NCI-H1092 (cell line): ENCODE data around the gene CACNG7.

Experiments used
- DNase-seq: peaks from one replicate; lab custom pipeline; 2025; lab: John Stamatoyannopoulos, UW

CACNG7 gene

GRCh38 chr19:53983457-53984289 is 74.6 kb downstream of the CACNG7 start:
- DNase-seq = no peak

- no peak for DNase-seq
Observed at GRCh38 chr19:53985863-53986262, 76.8 kb downstream of the CACNG7 start.

DNA sequence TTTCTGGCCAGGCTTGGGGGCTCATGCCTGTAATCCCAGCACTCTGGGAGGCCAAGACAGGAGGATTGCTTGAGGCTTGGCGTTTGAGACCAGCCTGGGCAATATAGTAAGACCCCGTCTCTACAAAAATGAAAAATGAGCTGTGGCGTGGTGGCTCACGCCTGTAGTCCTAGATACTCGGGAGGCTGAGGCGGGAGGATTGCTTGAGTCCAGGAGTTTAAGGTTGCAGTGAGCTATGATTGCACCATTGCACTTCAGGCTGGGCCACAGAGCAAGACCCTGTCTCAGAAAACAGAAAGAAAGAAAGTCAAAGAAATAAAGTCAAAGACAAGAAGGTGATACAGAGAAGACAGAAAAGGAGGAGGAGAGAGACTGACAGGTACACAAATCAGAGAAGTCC is 79.9 kb downstream of the CACNG7 start:
- DNase-seq = no peak

DNA sequence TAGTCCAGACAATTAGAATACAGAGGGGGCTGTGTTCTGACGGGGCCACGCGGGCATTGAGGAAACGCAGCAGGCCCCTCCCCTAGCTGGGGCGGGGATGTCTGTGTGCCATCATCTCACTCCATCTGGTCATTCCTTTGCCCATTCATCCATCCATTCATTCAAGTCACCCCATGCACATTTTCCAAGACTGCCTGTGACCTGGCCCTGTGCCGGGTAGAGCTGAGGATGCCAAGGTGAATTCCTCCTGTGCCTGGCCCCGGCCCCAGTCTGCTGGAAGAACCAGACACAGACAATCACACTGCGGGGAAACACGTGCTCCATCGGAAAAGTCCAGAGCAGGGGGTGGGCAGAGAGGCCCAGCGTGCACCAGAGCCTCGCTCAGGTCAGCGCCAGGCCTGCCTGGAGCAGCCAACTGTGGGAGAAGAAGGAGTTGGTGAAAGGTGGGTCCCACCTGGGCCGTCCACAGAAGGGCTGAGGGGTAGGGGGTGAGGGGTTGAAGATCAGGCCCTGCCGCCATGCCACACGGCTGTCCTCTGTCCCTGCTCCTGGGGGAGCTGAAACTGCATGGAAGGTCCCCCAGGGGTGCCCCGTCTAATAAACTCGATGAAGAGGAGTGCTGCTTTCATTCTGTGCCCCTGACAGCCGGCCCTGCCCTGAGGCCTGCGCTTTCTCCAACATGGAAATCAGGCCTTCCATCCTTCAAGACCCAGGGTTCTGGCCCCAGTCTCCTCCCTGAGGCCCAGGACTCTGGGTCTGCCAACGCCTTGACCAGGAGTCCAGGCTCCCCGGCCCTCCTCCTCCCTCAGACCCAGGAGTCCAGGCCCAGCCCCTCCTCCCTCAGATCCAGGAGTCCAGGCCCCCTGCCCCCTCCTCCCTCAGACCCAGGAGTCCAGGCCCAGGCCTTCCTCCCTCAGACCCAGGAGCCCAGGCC is 80.8 kb downstream of the CACNG7 start:
- no peak for DNase-seq

GRCh38 chr19:53991224-53992113 is 82.4 kb downstream of the CACNG7 start, which contains the start of gene CACNG6:
CACNG6 (plus strand) TSS chr19:53991637; CDS start chr19:53992878, 1,241 bp downstream.
- no peak for DNase-seq

DNA sequence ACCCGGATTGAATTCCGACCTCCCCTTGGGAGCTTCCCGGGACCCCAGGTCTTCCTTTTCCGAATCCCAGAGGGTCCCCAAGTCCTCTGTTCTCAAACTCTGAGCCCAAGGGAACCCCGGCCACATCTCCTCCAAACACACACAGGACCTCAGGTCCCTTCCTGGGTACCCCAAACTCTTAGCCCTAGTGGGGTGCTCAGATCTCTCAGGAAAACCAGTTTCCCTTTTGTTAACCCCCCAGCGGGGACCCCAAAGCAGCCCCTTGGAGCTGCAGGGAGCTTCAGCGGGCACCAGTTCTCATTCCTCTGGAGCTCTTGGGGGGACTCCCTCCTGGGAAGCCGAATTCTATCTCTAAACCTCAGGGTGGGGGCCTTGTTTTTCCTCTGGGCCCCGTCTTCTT is 83.1 kb downstream of the CACNG7 start:
- DNase-seq = no peak

GRCh38 chr19:53992815-53993214 is 83.7 kb downstream of the CACNG7 start:
- DNase-seq = no peak

- DNase-seq = no peak
Observed at GRCh38 chr19:53993448-53993847, 84.4 kb downstream of the CACNG7 start.
